ENCODE data around the gene UBE2O.
A peak's percentile ranks its signal among the peaks of the same experiment; 100 is the strongest.
"Not testable (repeated sequence)": the region's sequence is repeated elsewhere in the genome, so short reads cannot be mapped to it uniquely, and the experiment has no call there.

The UBE2O gene

DNA sequence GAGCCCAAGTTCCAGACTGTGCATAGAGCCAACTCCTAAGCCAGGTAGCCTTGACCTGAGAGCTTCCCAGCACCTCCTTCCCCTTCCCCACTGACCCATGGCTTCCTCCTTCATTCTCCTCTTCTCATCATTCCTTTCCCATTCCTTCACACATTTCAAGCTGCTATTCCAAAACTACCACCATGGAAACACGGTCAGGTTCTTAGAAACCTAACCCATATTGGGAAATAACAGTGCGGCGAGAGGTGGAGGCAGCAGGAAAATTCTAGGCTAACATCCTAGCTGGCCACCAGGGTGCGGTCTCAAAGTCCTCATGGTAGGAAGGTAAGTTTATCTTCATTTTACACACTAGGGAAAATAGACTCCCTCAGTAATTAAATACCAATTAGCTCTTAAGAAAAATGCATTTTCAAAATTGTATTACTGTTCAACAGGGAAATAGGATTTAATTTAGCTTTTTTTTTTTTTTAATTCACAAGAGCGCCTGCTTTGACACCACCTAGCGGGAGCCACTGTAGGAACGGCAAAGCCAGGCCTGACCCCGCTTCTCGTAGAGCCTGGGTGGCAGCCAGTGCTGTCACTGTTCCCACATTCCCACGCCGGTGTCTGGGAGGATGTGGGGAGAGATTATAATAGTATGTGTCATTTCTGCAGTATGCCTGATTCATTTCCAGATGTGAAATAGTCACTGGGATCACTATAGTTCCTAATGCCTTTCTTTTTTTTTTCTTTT is 82.5 kb downstream of the UBE2O start:
- peak; percentile 94 for DNase-seq (ENCODE audit: low spot score)

DNA sequence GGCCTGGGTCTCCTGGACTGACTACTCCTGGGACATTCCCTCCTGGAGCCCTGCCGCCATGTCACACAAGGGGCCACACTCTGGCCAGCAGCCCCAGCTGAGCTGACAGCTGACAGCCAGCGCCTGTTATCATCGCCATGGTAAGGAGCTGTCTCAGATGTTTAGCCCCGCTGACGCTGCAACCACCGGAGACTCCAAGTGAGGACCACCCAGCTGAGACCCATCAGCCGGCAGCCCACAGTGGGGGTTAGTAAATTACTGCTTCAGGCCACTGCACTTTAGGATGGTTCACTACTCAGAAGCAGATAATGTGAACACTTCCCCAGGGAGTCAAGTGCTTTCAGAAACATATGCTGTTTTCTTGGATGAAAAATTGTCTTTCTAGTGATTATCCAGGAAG is 83.1 kb downstream of the UBE2O start:
- no peak for DNase-seq (ENCODE audit: low spot score)

- DNase-seq (ENCODE audit: low spot score), result no peak
Measured at GRCh38 chr17:76369379-76369778, 83.6 kb downstream of the UBE2O start.

DNA sequence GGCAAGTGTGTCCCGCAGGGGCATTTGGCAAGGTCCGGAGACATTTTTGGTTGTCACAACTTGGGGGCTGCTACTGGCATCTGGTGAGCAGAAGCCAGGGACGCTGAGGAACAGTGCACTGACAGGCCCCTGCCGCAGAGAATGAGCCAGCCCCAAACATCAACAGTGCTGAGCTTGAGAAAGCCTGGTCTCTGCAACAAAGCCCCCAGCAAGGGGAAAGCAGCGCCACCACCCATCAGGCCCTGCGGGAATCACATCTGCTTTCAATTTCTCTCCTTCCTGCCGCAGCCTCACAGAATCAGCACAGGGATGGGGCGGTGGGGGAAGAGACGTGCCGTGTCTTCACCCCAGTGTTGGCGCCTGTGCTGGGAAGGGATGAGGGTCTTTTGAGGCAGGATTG is 84.4 kb downstream of the UBE2O start:
- DNase-seq (ENCODE audit: low spot score), result peak; percentile 59

DNA sequence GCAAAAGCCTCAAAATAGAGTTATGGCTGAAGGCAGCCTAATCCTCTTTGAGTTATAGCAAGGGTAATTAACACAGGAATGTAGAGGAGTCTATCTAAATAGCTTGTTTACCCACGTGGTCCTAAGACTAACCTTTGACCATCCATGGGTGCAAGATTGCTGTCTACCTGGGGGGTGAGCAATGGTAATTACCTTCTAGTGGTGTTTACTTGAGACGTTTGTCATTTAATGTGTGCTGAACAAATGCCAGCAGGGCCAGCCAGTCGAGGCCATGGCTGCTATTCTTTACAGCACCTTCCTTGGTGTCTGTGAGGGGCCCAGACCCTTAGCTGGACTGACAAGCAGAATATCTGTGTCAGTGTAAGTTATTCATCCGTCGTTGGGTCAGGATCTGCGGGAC is 85.3 kb downstream of the UBE2O start:
- DNase-seq (ENCODE audit: low spot score), result no peak

- no peak for DNase-seq (ENCODE audit: low spot score)
Measured at GRCh38 chr17:76366247-76366646, 86.7 kb downstream of the UBE2O start.

DNA sequence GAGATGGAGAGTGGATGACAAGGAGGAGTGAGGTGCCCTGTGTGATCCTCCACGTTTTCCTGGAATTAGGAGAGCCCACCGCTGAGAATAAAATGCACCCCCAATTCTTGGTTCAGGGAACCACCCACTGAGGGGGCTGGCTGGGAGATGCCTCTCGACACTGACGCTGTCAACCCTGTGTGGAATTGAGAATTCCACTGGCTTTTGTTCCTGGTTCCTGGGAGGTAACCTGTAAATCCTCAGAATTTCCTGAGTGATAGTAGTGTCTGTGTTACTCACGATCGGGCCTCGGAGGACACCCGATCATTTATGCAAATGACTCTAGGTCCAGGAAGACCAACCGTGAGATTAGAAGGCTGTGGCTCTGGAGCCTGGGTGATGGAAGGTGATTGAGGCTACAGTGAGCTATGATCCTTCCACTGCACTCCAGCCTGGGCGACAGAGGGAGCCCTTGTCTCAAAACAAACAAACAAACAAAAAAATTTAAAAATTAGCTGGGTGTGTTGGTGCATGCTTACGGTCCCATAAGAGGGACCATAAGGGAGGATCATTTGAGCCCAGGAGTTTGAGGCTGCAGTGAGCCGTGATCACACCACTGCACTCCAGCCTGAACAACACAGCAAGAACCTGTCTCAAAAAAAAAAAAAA is 87.6 kb downstream of the UBE2O start:
- no peak for DNase-seq (ENCODE audit: low spot score)

DNA sequence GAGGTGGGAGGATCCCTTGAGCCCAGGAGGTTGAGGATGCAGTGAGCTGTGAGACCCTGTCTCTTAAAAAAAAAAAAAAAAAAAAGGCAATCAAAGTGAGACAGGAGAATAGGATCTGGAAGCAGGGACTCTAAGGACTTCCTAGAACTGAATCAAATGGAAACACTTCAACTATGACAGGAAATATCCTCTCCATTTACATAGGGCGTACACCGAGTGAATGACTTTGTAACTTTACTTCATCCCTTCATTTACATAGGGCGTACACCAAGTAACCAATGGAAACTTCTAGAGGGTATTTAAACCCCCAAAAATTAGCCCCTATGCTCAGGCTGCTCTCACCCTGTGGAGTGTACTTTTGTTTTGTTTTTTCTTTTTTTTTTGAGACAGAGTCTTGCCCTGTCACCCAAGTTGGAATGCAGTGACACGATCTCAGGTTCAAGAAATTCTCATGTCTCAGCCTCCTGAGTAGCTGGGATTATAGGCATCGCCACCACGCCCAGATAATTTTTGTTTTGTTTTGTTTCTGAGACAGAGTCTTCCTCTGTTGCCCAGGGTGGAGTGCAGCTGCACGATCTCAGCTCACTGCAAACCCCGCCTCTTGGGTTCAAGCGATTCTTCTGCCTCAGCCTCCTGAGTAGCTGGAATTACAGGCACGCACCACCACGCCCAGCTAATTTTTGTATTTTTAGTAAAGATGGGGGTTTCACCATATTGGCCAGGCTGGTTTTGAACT is 89.7 kb downstream of the UBE2O start:
- DNase-seq (ENCODE audit: low spot score), result no peak

- no peak for DNase-seq (ENCODE audit: low spot score)
Measured at GRCh38 chr17:76360461-76360860, 92.5 kb downstream of the UBE2O start.

DNA sequence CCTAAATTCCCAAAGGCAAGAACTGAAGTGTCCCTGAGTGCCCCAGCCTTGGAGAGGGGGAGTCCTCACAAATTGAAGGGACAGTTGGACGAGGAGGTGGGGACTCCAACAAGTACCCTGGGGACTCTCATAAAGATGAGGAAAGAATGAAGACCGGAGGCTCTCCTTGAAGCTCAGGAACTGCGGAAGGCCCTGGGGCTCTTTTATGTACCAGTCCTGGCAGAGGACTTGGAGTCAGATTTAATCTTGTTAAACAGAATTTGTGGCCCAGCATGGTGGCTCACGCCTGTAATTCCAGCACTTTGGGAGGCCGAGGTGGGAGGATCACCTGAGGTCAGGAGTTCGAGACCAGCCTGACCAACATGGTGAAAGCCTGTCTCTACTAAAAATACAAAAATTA is 93.2 kb downstream of the UBE2O start:
- DNase-seq (ENCODE audit: low spot score), result not testable (repeated sequence)

- no peak for DNase-seq (ENCODE audit: low spot score)
Measured at GRCh38 chr17:76359375-76359774, 93.6 kb downstream of the UBE2O start.

GRCh38 chr17:76357597-76358158 is 95.3 kb downstream of the UBE2O start:
- no peak for DNase-seq (ENCODE audit: low spot score)

DNA sequence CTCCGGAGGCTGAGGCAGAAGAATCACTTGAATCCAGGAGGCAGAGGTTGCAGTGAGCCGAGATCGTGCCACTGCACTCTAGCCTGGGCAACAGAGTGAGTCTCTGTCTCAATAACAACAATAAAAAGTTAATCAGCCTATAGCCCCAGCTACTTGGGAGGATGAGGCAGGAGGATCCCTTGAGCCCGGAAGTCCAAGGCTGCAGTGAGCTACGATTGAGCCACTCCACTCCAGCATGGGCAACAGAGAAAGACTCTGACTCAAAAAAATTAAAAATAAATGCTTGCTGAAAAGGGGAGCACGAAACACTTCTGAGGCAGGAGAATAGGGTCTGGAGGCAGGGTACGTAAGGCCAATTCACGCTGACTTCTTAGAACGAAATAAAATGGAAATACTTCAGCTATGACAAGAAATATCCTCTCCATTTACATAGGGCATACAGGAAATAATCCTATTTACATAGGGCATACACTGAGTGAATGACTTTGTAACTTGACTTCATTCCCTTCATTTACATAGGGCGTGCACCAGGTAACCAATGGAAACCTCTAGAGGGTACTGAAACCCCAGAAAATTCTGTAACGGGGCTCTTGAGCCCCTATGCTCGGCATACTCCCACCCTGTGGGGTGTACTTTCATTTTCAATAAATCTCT is 96.0 kb downstream of the UBE2O start:
- DNase-seq (ENCODE audit: low spot score), result no peak

- no peak for DNase-seq (ENCODE audit: low spot score)
Measured at GRCh38 chr17:76354747-76355310, 98.1 kb downstream of the UBE2O start.

GRCh38 chr17:76354317-76354729 is 98.6 kb downstream of the UBE2O start:
- no peak for DNase-seq (ENCODE audit: low spot score)

DNA sequence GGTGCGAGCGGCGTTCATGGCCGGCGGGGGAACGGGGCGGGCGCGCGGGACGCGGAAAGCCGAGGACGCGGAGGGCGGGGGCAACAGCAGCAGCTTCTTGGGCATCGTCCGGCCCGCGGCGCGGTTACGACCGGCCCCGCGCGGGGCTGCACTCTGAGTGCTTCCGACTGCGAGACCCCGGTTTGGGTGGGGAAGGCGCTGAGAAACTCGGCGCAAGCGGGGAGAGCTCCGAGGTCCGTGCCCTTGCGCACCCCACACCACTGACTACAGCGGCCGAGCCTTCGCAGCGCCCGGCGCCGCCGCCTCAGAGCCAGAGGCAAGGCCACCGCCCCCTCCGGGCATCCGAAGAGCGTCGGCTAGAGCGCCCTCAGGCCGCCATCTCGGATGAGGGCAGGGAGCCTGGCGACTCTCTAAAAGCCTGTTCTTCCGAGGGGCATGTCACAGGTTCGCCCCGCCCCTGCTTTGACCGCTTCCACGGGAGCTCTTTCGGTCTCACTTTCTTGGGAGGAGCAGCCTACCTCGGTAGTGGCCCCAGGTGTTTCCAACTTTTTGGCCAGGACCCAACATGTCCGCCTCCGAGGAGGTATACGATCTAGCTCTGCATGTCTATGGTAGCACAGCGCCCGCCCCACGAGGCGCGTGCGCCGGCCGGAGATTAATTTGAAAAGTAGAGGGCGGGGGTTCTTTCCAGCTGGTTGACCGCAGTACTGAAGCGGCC is 99.2 kb downstream of the UBE2O start, which contains the start of gene PRPSAP1:
TSS of gene PRPSAP1 (minus strand) at position 318 of the 718 bp plus-strand sequence. CDS start at position 105, 213 bp downstream.
- DNase-seq (ENCODE audit: low spot score), result peak; percentile 94

- peak; percentile 41 for DNase-seq (ENCODE audit: low spot score)
Measured at GRCh38 chr17:76353004-76353598, 99.9 kb downstream of the UBE2O start.

DNA sequence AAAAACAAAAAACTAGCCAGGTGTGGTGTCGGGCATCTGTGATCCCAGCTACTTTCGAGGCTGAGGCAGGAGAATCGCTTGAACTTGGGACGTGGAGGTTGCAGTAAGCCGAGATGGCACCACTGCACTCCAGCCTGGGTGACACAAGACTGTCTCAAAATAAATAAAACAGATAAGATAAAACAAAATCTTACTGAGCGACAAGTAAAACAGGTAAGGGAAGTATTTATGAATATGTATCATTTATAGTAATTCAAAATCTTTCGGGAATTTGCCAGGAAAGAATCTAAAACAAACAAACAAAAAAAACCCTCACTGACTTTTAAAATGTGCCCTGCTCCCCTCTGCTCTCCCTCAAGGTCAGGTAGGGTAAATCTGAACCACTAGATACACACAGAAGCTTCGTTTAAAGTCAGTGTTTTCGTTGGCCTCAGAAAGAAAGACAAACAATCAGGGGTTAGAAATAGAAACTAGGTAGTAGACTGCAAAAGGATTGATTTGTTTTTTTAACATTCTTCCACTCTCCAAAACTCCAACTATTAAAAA is 101.4 kb downstream of the UBE2O start:
- DNase-seq (ENCODE audit: low spot score), result no peak

DNA sequence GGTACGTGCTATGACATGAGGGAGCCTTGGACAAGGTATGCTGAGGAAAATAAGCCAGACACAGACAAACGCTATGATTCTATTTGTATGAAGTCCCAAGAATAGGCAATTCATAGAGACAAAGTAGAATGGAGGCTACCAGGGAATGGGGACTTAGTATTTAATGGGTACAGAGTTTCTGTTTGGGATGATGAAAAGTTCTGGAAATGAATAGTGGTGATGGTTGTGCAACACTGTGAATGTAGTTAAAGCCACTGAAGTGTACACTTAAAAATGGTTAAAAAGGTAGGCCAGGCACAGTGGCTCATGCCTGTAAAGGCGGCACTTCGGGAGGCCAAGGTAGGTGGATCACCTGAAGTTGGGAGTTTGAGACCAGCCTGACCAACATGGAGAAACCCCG is 102.5 kb downstream of the UBE2O start:
- DNase-seq (ENCODE audit: low spot score), result no peak

DNA sequence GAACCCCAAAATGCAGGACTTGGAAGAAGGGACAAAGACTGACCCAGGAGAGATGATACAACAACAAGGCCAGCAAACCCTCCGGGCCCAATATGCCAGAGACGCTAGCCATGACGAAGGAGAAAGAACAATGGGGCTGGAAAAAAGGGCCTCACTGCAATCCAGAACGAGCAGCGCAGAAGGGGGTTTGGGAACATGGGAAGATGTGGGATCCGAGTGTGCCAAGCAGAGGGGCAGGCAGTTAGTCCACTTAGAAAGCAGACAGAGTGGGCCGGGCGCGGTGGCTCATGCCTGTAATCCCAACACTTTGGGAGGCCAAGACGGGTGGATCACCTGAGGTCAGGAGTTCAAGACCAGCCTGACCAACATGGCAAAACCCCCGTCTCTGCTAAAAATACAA is 106.0 kb downstream of the UBE2O start:
- not testable (repeated sequence) for DNase-seq (ENCODE audit: low spot score)
